KMS-11 (cell line): ENCODE measurements around the gene C20orf173.

Source experiments
- H2AFZ ChIP-seq: fragments of 200-600 bp; sonication (generic); 2 replicates; pipeline ENCODE4 v1.6.1; 2016; ENCODE audit warnings: antibody characterized with exemption, mixed run types, low read depth
- H3K27ac ChIP-seq: fragments of 200-600 bp; sonication (generic); 2 replicates; pipeline ENCODE4 v1.6.1; 2016; ENCODE audit warnings: mild to moderate bottlenecking, mixed run types
- H3K27me3 ChIP-seq: fragments of 200-600 bp; sonication (generic); 2 replicates; pipeline ENCODE4 v1.6.1; 2017; ENCODE audit warnings: mild to moderate bottlenecking, low read depth, mixed run types, moderate library complexity; ENCODE audit not compliant: insufficient read depth
- H3K36me3 ChIP-seq: fragments of 200-600 bp; sonication (generic); 2 replicates; pipeline ENCODE4 v1.6.1; 2017; ENCODE audit warnings: mild to moderate bottlenecking, mixed run types; ENCODE audit not compliant: insufficient read depth
- H3K4me1 ChIP-seq: fragments of 200-600 bp; sonication (generic); 2 replicates; pipeline ENCODE4 v1.6.1; 2016; ENCODE audit warnings: mild to moderate bottlenecking, low read depth, mixed run types; ENCODE audit not compliant: poor library complexity, severe bottlenecking
- H3K4me2 ChIP-seq: fragments of 200-600 bp; sonication (generic); 2 replicates; pipeline ENCODE4 v1.7.0; 2016; ENCODE audit warnings: mild to moderate bottlenecking, mixed run types
- H3K4me3 ChIP-seq: fragments of 200-600 bp; sonication (generic); IDR thresholded peaks from 2 replicates; pipeline ENCODE4 v1.6.1; 2017; ENCODE audit warnings: low read depth, low read length, mixed read lengths; ENCODE audit not compliant: insufficient read depth
- H3K79me2 ChIP-seq: fragments of 200-600 bp; sonication (generic); 2 replicates; pipeline ENCODE4 v1.6.1; 2016; ENCODE audit warnings: low read depth, mixed run types; ENCODE audit not compliant: insufficient read depth
- H3K9ac ChIP-seq: fragments of 200-600 bp; sonication (generic); 2 replicates; pipeline ENCODE4 v1.6.1; 2016; ENCODE audit warnings: mild to moderate bottlenecking, mixed run types
- H4K20me1 ChIP-seq: fragments of 200-600 bp; sonication (generic); 2 replicates; pipeline ENCODE4 v1.6.1; 2016; ENCODE audit warnings: mild to moderate bottlenecking, mixed run types; ENCODE audit not compliant: insufficient read depth
- CTCF ChIP-seq: fragments of 200-600 bp; sonication (generic); conservative IDR thresholded peaks from 2 replicates; pipeline ENCODE4 v1.6.1; 2017; ENCODE audit warnings: low read depth, mild to moderate bottlenecking, antibody characterized with exemption, low read length, moderate library complexity, mixed read lengths

The C20orf173 gene, protein sequence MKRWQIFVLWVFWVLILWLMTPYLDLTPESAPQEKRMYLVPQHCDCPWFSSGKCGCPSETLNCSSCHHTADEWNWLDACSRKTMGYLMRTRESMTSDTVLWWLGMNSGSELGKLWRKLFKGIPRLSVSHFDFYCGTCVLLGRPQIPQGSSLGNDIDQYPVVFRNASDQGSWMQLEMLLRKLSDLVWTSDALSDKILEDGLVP

GRCh38 chr20:35529552-35529951 lies at the start of gene C20orf173:
Gene C20orf173 (minus strand): TSS chr20:35529652. CDS start chr20:35529373, 279 bp downstream.
- no peaks in the 10 kb centered on the region for H3K27me3 ChIP-seq
- no peak within 1 kb of the TSS for H3K27ac ChIP-seq
- H3K79me2 ChIP-seq: no peaks in the 10 kb centered on the region
- no peak within 1 kb of the TSS for H3K9ac ChIP-seq
- no peak within 1 kb of the TSS for H2AFZ ChIP-seq
- H3K4me3 ChIP-seq: no peak within 1 kb of the TSS
- H3K4me1 ChIP-seq: no peaks in the 10 kb centered on the region
- TF ChIP-seq CTCF: no peak
- no peaks in the 10 kb centered on the region for H3K36me3 ChIP-seq
- no peaks in the 10 kb centered on the region for H4K20me1 ChIP-seq
- H3K4me2 ChIP-seq: no peak within 1 kb of the TSS

GRCh38 chr20:35579196-35579595 lies 49.7 kb upstream of the C20orf173 start:
- TF ChIP-seq CTCF: no peak
- no peaks in the 10 kb centered on the region for H3K79me2 ChIP-seq
- no peaks in the 10 kb centered on the region for H3K27me3 ChIP-seq
- no peaks in the 10 kb centered on the region for H3K4me1 ChIP-seq
- no peak overlapping the region for H3K4me3 ChIP-seq
- no peak overlapping the region for H3K27ac ChIP-seq
- no peaks in the 10 kb centered on the region for H3K36me3 ChIP-seq
- no peaks in the 10 kb centered on the region for H4K20me1 ChIP-seq
- H3K9ac ChIP-seq: no peak overlapping the region
- no peak overlapping the region for H3K4me2 ChIP-seq
- no peak overlapping the region for H2AFZ ChIP-seq

DNA sequence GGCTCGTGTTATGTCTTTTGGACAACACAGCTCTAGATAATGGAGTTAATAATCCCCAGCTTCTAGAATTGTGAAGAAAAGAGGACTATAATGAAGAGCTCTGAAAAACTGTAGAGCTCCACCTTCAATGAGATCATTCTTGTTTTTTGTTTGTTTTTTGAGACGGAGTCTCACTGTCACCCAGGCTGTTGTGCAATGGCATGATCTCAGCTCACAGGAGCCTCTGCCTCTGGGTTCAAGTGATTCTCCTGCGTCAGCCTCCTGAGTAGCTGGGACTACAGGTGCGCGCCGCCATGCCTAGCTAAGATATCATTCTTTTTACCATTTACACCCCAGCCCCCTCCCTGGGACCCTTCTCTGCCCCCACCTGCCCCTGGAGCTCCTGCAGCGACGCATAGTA lies 49.0 kb upstream of the C20orf173 start:
- no peaks in the 10 kb centered on the region for H3K36me3 ChIP-seq
- TF ChIP-seq CTCF: no peak

GRCh38 chr20:35576816-35577215 lies 47.4 kb upstream of the C20orf173 start:
- H3K27me3 ChIP-seq: no peaks in the 10 kb centered on the region
- H4K20me1 ChIP-seq: no peaks in the 10 kb centered on the region
- no peak overlapping the region for H3K4me2 ChIP-seq
- no peak overlapping the region for H3K27ac ChIP-seq
- H3K9ac ChIP-seq: no peak overlapping the region
- H3K4me1 ChIP-seq: no peaks in the 10 kb centered on the region
- H2AFZ ChIP-seq: no peak overlapping the region
- no peaks in the 10 kb centered on the region for H3K79me2 ChIP-seq
- no peak overlapping the region for H3K4me3 ChIP-seq
- H3K36me3 ChIP-seq: no peaks in the 10 kb centered on the region
- TF ChIP-seq CTCF: no peak

More for the DNA sequence above, 49.0 kb upstream of the C20orf173 start:
- H3K79me2 ChIP-seq: no peaks in the 10 kb centered on the region
- no peak overlapping the region for H2AFZ ChIP-seq
- H3K4me1 ChIP-seq: no peaks in the 10 kb centered on the region
- no peak overlapping the region for H3K9ac ChIP-seq
- H3K4me3 ChIP-seq: no peak overlapping the region
- H3K27me3 ChIP-seq: no peaks in the 10 kb centered on the region
- no peaks in the 10 kb centered on the region for H4K20me1 ChIP-seq
- no peak overlapping the region for H3K4me2 ChIP-seq
- no peak overlapping the region for H3K27ac ChIP-seq
